ENCODE measurements around the gene FYB2.

Gene FYB2

GRCh38 chr1:56713112-56713511, 106.1 kb downstream of the FYB2 start:
- no peak for DNase-seq (ENCODE audit: low read depth)

- no peak for DNase-seq (ENCODE audit: low read depth)
Measured at GRCh38 chr1:56712150-56712549, 107.1 kb downstream of the FYB2 start.

- peak; percentile 85 for DNase-seq (ENCODE audit: low read depth)
Measured at GRCh38 chr1:56710646-56711045, 108.6 kb downstream of the FYB2 start.

GRCh38 chr1:56709995-56710394, 109.2 kb downstream of the FYB2 start:
- no peak for DNase-seq (ENCODE audit: low read depth)

- DNase-seq (ENCODE audit: low read depth), result peak; percentile 66
Measured at GRCh38 chr1:56709269-56709880, 109.8 kb downstream of the FYB2 start.

GRCh38 chr1:56707379-56707778, 111.8 kb downstream of the FYB2 start:
- no peak for DNase-seq (ENCODE audit: low read depth)

GRCh38 chr1:56703747-56704146, 115.5 kb downstream of the FYB2 start:
- no peak for DNase-seq (ENCODE audit: low read depth)

- no peak for DNase-seq (ENCODE audit: low read depth)
Measured at GRCh38 chr1:56696663-56697062, 122.5 kb downstream of the FYB2 start.

- DNase-seq (ENCODE audit: low read depth), result peak; percentile 51
Measured at GRCh38 chr1:56688522-56689026, 130.6 kb downstream of the FYB2 start.

- peak; percentile 31 for DNase-seq (ENCODE audit: low read depth)
Measured at GRCh38 chr1:56686169-56686568, 133.0 kb downstream of the FYB2 start.

GRCh38 chr1:56683569-56683968, 135.6 kb downstream of the FYB2 start:
- no peak for DNase-seq (ENCODE audit: low read depth)

GRCh38 chr1:56676571-56677035, 142.6 kb downstream of the FYB2 start:
- DNase-seq (ENCODE audit: low read depth), result peak; percentile 87

- DNase-seq (ENCODE audit: low read depth), result no peak
Measured at GRCh38 chr1:56675763-56676162, 143.4 kb downstream of the FYB2 start.

- no peak for DNase-seq (ENCODE audit: low read depth)
Measured at GRCh38 chr1:56672579-56672978, 146.6 kb downstream of the FYB2 start.

- DNase-seq (ENCODE audit: low read depth), result no peak
Measured at GRCh38 chr1:56671542-56671941, 147.7 kb downstream of the FYB2 start.

GRCh38 chr1:56671085-56671484, 148.1 kb downstream of the FYB2 start:
- no peak for DNase-seq (ENCODE audit: low read depth)

GRCh38 chr1:56670350-56670749, 148.9 kb downstream of the FYB2 start:
- DNase-seq (ENCODE audit: low read depth), result no peak

Measured in EH (cell line).